ENCODE measurements around the gene LRRC4B. TPM values are rescaled to one million over a fixed set of nuclear protein-coding genes. Genes with fewer than 3 reads are reported as not detected.
"Not testable (repeated sequence)": the region's sequence is repeated elsewhere in the genome, so short reads cannot be mapped to it uniquely, and the experiment has no call there.

Gene LRRC4B
- polyA plus RNA-seq, 4 donors: 1.1 to 5.4 (median 3.2) TPM; not detected in 1

- Histone ChIP-seq H3K9me3 (ENCODE audit: control insufficient read depth in 2 of 2, insufficient read depth in 1 of 2, low read depth in 1 of 2, low read length in 1 of 2) (no peaks in the 10 kb centered on the region), H3K4me1 (ENCODE audit: control insufficient read depth in 3 of 3, insufficient read depth in 2 of 3, low read depth in 1 of 3, low read length in 2 of 3) (no peaks in the 10 kb centered on the region), H3K4me3 (ENCODE audit: low read depth in 1 of 3, low read length in 3 of 3) (no peak overlapping the region), H3K27ac (ENCODE audit: low read depth in 1 of 3, low read length in 2 of 3) (no peak overlapping the region), H3K36me3 (ENCODE audit: control insufficient read depth in 3 of 3, insufficient read depth in 2 of 3, low read depth in 1 of 3, low read length in 3 of 3) (no peaks in the 10 kb centered on the region), H3K27me3 (ENCODE audit: control insufficient read depth in 3 of 3, insufficient read depth in 3 of 3, low read length in 3 of 3) (peaks cover 0 to 3% (median 0%) of the 10 kb centered on the region in 3 donors)
- DNase-seq: no peak
- no peak for FAIRE-seq
- WGBS, 3 donors: 87 to 95% (median 93%) methylated on average over 6 of the region's 6 CpGs
These were observed 12.0 kb upstream of the LRRC4B start for GRCh38 chr19:50580240-50580639.

- H3K4me3 ChIP-seq (ENCODE audit: low read depth in 1 of 3, low read length in 3 of 3); H3K9me3 ChIP-seq (ENCODE audit: control insufficient read depth in 2 of 2, insufficient read depth in 1 of 2, low read depth in 1 of 2, low read length in 1 of 2); H3K27ac ChIP-seq (ENCODE audit: low read depth in 1 of 3, low read length in 2 of 3); H3K36me3 ChIP-seq (ENCODE audit: control insufficient read depth in 3 of 3, insufficient read depth in 2 of 3, low read depth in 1 of 3, low read length in 3 of 3); H3K4me1 ChIP-seq (ENCODE audit: control insufficient read depth in 3 of 3, insufficient read depth in 2 of 3, low read depth in 1 of 3, low read length in 2 of 3); DNase-seq; FAIRE-seq; H3K27me3 ChIP-seq (ENCODE audit: control insufficient read depth in 3 of 3, insufficient read depth in 3 of 3, low read length in 3 of 3): not testable (repeated sequence)
- WGBS, 3 donors: 63 to 80% (median 80%) methylated on average over 1 to 3 of the region's 3 CpGs
These were observed 8.5 kb upstream of the LRRC4B start for GRCh38 chr19:50576769-50577168.

- H3K27ac ChIP-seq (ENCODE audit: low read depth in 1 of 3, low read length in 2 of 3): no peak overlapping the region
- peaks cover 0 to 5% (median 4%) of the 10 kb centered on the region in 3 donors for H3K27me3 ChIP-seq (ENCODE audit: control insufficient read depth in 3 of 3, insufficient read depth in 3 of 3, low read length in 3 of 3)
- no peak overlapping the region for H3K4me3 ChIP-seq (ENCODE audit: low read depth in 1 of 3, low read length in 3 of 3)
- no peaks in the 10 kb centered on the region for H3K36me3 ChIP-seq (ENCODE audit: control insufficient read depth in 3 of 3, insufficient read depth in 2 of 3, low read depth in 1 of 3, low read length in 3 of 3)
- H3K9me3 ChIP-seq (ENCODE audit: control insufficient read depth in 2 of 2, insufficient read depth in 1 of 2, low read depth in 1 of 2, low read length in 1 of 2): no peaks in the 10 kb centered on the region
- no peaks in the 10 kb centered on the region for H3K4me1 ChIP-seq (ENCODE audit: control insufficient read depth in 3 of 3, insufficient read depth in 2 of 3, low read depth in 1 of 3, low read length in 2 of 3)
- FAIRE-seq (no peak), DNase-seq (no peak)
- 72 to 80% (median 78%) methylated on average over 13 of the region's 13 CpGs for WGBS, 3 donors
These were observed 5.7 kb upstream of the LRRC4B start for GRCh38 chr19:50573741-50574461.

GRCh38 chr19:50570997-50571396 lies 2.8 kb upstream of the LRRC4B start:
- FAIRE-seq (no peak), DNase-seq (no peak)
- peaks cover 0 to 12% (median 8%) of the 10 kb centered on the region in 3 donors for H3K27me3 ChIP-seq (ENCODE audit: control insufficient read depth in 3 of 3, insufficient read depth in 3 of 3, low read length in 3 of 3)
- 67 to 75% (median 74%) methylated on average over 11 of the region's 11 CpGs for WGBS, 3 donors
- no peaks in the 10 kb centered on the region for H3K9me3 ChIP-seq (ENCODE audit: control insufficient read depth in 2 of 2, insufficient read depth in 1 of 2, low read depth in 1 of 2, low read length in 1 of 2)
- H3K4me3 ChIP-seq (ENCODE audit: low read depth in 1 of 3, low read length in 3 of 3): no peak overlapping the region
- H3K27ac ChIP-seq (ENCODE audit: low read depth in 1 of 3, low read length in 2 of 3): no peak overlapping the region
- H3K4me1 ChIP-seq (ENCODE audit: control insufficient read depth in 3 of 3, insufficient read depth in 2 of 3, low read depth in 1 of 3, low read length in 2 of 3): no peaks in the 10 kb centered on the region
- H3K36me3 ChIP-seq (ENCODE audit: control insufficient read depth in 3 of 3, insufficient read depth in 2 of 3, low read depth in 1 of 3, low read length in 3 of 3): no peaks in the 10 kb centered on the region

- Histone ChIP-seq H3K27ac (ENCODE audit: low read depth in 1 of 3, low read length in 2 of 3) (no peak overlapping the region), H3K27me3 (ENCODE audit: control insufficient read depth in 3 of 3, insufficient read depth in 3 of 3, low read length in 3 of 3) (peaks cover 0 to 22% (median 15%) of the 10 kb centered on the region in 3 donors), H3K36me3 (ENCODE audit: control insufficient read depth in 3 of 3, insufficient read depth in 2 of 3, low read depth in 1 of 3, low read length in 3 of 3) (no peaks in the 10 kb centered on the region), H3K4me3 (ENCODE audit: low read depth in 1 of 3, low read length in 3 of 3) (no peak overlapping the region), H3K4me1 (ENCODE audit: control insufficient read depth in 3 of 3, insufficient read depth in 2 of 3, low read depth in 1 of 3, low read length in 2 of 3) (no peaks in the 10 kb centered on the region), H3K9me3 (ENCODE audit: control insufficient read depth in 2 of 2, insufficient read depth in 1 of 2, low read depth in 1 of 2, low read length in 1 of 2) (no peaks in the 10 kb centered on the region)
- no peak for DNase-seq
- no peak for FAIRE-seq
- 76 to 86% (median 76%) methylated on average over 18 to 19 of the region's 19 CpGs for WGBS, 3 donors
These were observed 1.8 kb upstream of the LRRC4B start for GRCh38 chr19:50569938-50570540.

GRCh38 chr19:50568728-50569698 lies 778 bp upstream of the LRRC4B start:
- FAIRE-seq (no peak), DNase-seq (no peak)
- Histone ChIP-seq H3K4me1 (ENCODE audit: control insufficient read depth in 3 of 3, insufficient read depth in 2 of 3, low read depth in 1 of 3, low read length in 2 of 3) (no peaks in the 10 kb centered on the region), H3K27me3 (ENCODE audit: control insufficient read depth in 3 of 3, insufficient read depth in 3 of 3, low read length in 3 of 3) (peaks cover 0 to 30% (median 17%) of the 10 kb centered on the region in 3 donors), H3K27ac (ENCODE audit: low read depth in 1 of 3, low read length in 2 of 3) (no peak overlapping the region), H3K4me3 (ENCODE audit: low read depth in 1 of 3, low read length in 3 of 3) (no peak overlapping the region), H3K9me3 (ENCODE audit: control insufficient read depth in 2 of 2, insufficient read depth in 1 of 2, low read depth in 1 of 2, low read length in 1 of 2) (no peaks in the 10 kb centered on the region), H3K36me3 (ENCODE audit: control insufficient read depth in 3 of 3, insufficient read depth in 2 of 3, low read depth in 1 of 3, low read length in 3 of 3) (no peaks in the 10 kb centered on the region)
- 31 to 41% (median 37%) methylated on average over 19 to 20 of the region's 20 CpGs for WGBS, 3 donors

- peaks cover 0 to 30% (median 19%) of the 10 kb centered on the region in 3 donors for H3K27me3 ChIP-seq (ENCODE audit: control insufficient read depth in 3 of 3, insufficient read depth in 3 of 3, low read length in 3 of 3)
- H3K9me3 ChIP-seq (ENCODE audit: control insufficient read depth in 2 of 2, insufficient read depth in 1 of 2, low read depth in 1 of 2, low read length in 1 of 2): no peaks in the 10 kb centered on the region
- FAIRE-seq: no peak
- WGBS, 3 donors: 4 to 7% (median 6%) methylated on average over 21 to 38 of the region's 38 CpGs
- H3K4me1 ChIP-seq (ENCODE audit: control insufficient read depth in 3 of 3, insufficient read depth in 2 of 3, low read depth in 1 of 3, low read length in 2 of 3): no peaks in the 10 kb centered on the region
- DNase-seq: no peak
- no peak overlapping the region for H3K27ac ChIP-seq (ENCODE audit: low read depth in 1 of 3, low read length in 2 of 3)
- H3K4me3 ChIP-seq (ENCODE audit: low read depth in 1 of 3, low read length in 3 of 3): peak overlapping the region in 1 of 3 donors; percentile 17
- H3K36me3 ChIP-seq (ENCODE audit: control insufficient read depth in 3 of 3, insufficient read depth in 2 of 3, low read depth in 1 of 3, low read length in 3 of 3): no peaks in the 10 kb centered on the region
These were observed 988 bp downstream of the LRRC4B start for GRCh38 chr19:50567052-50567841.

Measured in small intestine (tissue), 7 donors.